Prostate gland (tissue), 2 donors: ENCODE measurements around the gene C1orf21.

Source experiments
- POLR2A ChIP-seq: fragments of 450-650 bp; IDR thresholded peaks from one replicate; pipeline ENCODE4 v1.6.1; 2016; ENCODE audit warnings: antibody characterized with exemption, mild to moderate bottlenecking
- POLR2AphosphoS5 ChIP-seq: sonication (generic); formaldehyde crosslinking; IDR thresholded peaks from one replicate; pipeline ENCODE4 v1.6.1; 2017; ENCODE audit warnings: antibody characterized with exemption
- TF ChIP-seq, protein P1 (sequence below), 4 experiments: fragments of 200-600 bp in 2 of 4; fragments of 450-650 bp in 2 of 4; sonication (generic) in 2 of 4; IDR thresholded peaks; 1 replicate in 3 of 4; 2 replicates in 1 of 4; pipeline ENCODE4 v1.5.1; 2016 to 2019; ENCODE audit warnings: antibody characterized with exemption in 4 of 4, mild to moderate bottlenecking in 2 of 4, moderate library complexity in 2 of 4

DNA sequence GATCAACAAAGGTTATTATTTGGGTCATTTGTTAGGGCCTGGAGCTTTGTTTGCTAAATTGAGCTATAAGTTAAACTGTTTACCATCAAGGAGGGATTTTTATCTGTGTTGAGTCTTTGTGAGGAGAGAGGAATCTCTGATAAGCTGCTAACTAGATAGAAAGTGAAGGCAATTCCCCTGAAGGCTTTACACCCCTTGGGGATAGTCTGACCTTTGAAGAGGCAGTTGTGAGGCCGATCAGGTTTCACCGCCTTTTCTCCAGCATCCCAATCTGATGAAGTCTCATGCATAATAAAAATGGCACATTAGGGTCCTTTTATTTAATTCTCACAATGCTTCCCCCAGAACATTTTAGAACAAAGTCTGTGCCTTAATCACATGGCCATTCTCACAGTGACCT lies 21.8 kb downstream of the C1orf21 start:
- TF ChIP-seq, protein P1, sequence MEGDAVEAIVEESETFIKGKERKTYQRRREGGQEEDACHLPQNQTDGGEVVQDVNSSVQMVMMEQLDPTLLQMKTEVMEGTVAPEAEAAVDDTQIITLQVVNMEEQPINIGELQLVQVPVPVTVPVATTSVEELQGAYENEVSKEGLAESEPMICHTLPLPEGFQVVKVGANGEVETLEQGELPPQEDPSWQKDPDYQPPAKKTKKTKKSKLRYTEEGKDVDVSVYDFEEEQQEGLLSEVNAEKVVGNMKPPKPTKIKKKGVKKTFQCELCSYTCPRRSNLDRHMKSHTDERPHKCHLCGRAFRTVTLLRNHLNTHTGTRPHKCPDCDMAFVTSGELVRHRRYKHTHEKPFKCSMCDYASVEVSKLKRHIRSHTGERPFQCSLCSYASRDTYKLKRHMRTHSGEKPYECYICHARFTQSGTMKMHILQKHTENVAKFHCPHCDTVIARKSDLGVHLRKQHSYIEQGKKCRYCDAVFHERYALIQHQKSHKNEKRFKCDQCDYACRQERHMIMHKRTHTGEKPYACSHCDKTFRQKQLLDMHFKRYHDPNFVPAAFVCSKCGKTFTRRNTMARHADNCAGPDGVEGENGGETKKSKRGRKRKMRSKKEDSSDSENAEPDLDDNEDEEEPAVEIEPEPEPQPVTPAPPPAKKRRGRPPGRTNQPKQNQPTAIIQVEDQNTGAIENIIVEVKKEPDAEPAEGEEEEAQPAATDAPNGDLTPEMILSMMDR (IDR thresholded peaks at IDR 0.05), result no peak
- TF ChIP-seq POLR2A, result no peak
- TF ChIP-seq POLR2AphosphoS5, result no peak
